ENCODE results near the gene MIB2.
"Not testable (repeated sequence)": the region's sequence is repeated elsewhere in the genome, so short reads cannot be mapped to it uniquely, and the experiment has no call there.

- not testable (repeated sequence) for TF ChIP-seq CTCF (IDR thresholded peaks at IDR 0.05; ENCODE audit: low read depth, low read length); POLR2A (IDR thresholded peaks at IDR 0.05; ENCODE audit: extremely low read depth, insufficient read length); MYC (IDR thresholded peaks at IDR 0.05; ENCODE audit: low read depth, low read length)
Observed at GRCh38 chr1:1648265-1648664, 33.0 kb downstream of the MIB2 start.

Measured in NB4 (cell line).